Measurements from ENCODE around the gene PODNL1.

DNA sequence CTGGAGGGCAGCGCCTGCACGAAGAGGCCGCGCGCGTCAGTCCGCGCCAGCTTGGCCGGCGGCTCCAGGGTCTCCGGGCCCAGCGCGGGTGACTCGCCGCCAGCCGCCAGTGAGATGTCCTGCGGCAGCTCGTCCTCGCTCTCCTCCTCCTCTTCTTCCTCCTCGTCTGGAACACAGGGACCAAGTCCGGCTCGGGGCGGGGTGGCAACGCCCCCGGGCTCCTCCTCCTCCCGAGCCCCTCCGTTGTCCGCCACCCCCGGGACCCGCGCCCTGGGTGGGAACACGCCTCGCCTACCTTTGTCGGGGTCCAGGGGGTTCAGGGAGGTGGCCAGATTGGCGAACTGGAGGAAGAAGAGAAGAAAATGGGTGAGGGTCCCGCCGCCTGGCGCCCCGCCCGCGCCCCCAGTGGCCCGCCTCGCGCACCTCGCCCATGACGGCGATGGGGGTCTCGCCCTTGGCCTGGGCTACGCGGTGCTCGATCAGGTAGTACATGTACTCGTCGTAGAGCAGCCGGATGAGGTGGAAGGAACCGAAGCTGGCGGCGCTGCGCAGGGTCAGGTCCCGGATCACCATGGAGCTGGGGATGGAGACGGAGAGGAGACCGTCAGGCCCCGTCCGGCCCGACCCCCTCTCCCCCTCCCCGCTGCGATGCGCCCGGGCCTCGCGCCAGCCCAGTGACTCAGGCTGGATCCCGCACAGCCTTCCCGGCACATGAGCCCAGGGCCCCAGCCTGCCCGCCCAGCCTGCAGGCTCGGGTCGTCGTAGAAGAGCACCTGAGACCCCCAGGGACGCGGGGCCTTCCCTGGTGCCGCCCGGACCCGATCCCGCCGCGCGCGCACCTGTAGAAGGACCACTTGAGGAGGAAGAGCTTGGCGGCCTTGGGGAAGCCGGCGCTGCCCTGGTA, 24.7 kb upstream of the PODNL1 start:
- TF ChIP-seq, protein P1, sequence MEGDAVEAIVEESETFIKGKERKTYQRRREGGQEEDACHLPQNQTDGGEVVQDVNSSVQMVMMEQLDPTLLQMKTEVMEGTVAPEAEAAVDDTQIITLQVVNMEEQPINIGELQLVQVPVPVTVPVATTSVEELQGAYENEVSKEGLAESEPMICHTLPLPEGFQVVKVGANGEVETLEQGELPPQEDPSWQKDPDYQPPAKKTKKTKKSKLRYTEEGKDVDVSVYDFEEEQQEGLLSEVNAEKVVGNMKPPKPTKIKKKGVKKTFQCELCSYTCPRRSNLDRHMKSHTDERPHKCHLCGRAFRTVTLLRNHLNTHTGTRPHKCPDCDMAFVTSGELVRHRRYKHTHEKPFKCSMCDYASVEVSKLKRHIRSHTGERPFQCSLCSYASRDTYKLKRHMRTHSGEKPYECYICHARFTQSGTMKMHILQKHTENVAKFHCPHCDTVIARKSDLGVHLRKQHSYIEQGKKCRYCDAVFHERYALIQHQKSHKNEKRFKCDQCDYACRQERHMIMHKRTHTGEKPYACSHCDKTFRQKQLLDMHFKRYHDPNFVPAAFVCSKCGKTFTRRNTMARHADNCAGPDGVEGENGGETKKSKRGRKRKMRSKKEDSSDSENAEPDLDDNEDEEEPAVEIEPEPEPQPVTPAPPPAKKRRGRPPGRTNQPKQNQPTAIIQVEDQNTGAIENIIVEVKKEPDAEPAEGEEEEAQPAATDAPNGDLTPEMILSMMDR (IDR thresholded peaks at IDR 0.05; ENCODE audit: poor library complexity), result no peak
- TF ChIP-seq EZH2 (IDR thresholded peaks at IDR 0.05; ENCODE audit: borderline replicate concordance), result no peak
- TF ChIP-seq EZH2phosphoT487 (IDR thresholded peaks at IDR 0.05; ENCODE audit: low read depth, severe bottlenecking, unreplicated experiment), result no peak
